ENCODE results near the gene LRGUK.
"Not testable (repeated sequence)": the region's sequence is repeated elsewhere in the genome, so short reads cannot be mapped to it uniquely, and the experiment has no call there.

DNA sequence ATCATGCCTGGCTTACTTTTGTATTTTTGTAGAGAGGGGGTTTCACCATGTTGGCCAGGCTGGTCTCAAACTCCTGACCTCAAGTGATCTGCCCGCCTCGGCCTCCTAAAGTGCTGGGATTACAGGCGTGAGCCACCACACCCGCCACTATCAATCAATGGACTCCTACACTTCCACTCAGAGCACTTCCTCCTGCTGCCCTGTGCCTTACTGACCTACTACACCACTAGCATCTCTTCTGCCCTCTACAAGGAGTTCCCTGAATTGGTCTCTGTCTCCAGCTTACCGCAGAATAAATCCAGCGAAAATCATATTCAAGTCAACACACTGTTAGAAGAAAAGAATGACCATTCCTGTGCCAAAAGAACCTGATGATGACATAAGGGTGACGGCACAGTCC, 168.8 kb downstream of the LRGUK start:
- TF ChIP-seq, protein P1, sequence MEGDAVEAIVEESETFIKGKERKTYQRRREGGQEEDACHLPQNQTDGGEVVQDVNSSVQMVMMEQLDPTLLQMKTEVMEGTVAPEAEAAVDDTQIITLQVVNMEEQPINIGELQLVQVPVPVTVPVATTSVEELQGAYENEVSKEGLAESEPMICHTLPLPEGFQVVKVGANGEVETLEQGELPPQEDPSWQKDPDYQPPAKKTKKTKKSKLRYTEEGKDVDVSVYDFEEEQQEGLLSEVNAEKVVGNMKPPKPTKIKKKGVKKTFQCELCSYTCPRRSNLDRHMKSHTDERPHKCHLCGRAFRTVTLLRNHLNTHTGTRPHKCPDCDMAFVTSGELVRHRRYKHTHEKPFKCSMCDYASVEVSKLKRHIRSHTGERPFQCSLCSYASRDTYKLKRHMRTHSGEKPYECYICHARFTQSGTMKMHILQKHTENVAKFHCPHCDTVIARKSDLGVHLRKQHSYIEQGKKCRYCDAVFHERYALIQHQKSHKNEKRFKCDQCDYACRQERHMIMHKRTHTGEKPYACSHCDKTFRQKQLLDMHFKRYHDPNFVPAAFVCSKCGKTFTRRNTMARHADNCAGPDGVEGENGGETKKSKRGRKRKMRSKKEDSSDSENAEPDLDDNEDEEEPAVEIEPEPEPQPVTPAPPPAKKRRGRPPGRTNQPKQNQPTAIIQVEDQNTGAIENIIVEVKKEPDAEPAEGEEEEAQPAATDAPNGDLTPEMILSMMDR (IDR thresholded peaks at IDR 0.05 in 4 of 5, conservative IDR thresholded peaks at IDR 0.05 in 1 of 5) = not testable (repeated sequence)
- TF ChIP-seq POLR2A (IDR thresholded peaks at IDR 0.05) = not testable (repeated sequence)
